ENCODE data around the gene ARID3C.
"Not testable (repeated sequence)": the region's sequence is repeated elsewhere in the genome, so short reads cannot be mapped to it uniquely, and the experiment has no call there.

The ARID3C gene

GRCh38 chr9:34651876-34652601 is 23.2 kb upstream of the ARID3C start, which contains the start of gene IL11RA:
IL11RA (plus strand) TSS chr9:34652185; CDS start chr9:34655218, 3,033 bp downstream.
- DNase-seq (ENCODE audit: low spot score) = peak; percentile 88

- no peak for DNase-seq (ENCODE audit: low spot score)
These were observed 22.5 kb upstream of the ARID3C start for GRCh38 chr9:34651321-34651720.

GRCh38 chr9:34650816-34651215 is 21.9 kb upstream of the ARID3C start:
- DNase-seq (ENCODE audit: low spot score) = no peak

- DNase-seq (ENCODE audit: low spot score) = no peak
These were observed 19.8 kb upstream of the ARID3C start for GRCh38 chr9:34648673-34649072.

- DNase-seq (ENCODE audit: low spot score) = no peak
These were observed 18.8 kb upstream of the ARID3C start for GRCh38 chr9:34647651-34648050.

GRCh38 chr9:34647084-34647403 is 18.2 kb upstream of the ARID3C start:
- no peak for DNase-seq (ENCODE audit: low spot score)

GRCh38 chr9:34646211-34647083 is 17.6 kb upstream of the ARID3C start, which contains the start of gene GALT:
GALT (plus strand) TSS chr9:34646675; CDS start chr9:34646705, 30 bp downstream.
- DNase-seq (ENCODE audit: low spot score) = peak; percentile 95

- DNase-seq (ENCODE audit: low spot score) = no peak
These were observed 16.0 kb upstream of the ARID3C start for GRCh38 chr9:34644766-34645314.

- DNase-seq (ENCODE audit: low spot score) = peak; percentile 87
These were observed 13.8 kb upstream of the ARID3C start for GRCh38 chr9:34642679-34643078.

GRCh38 chr9:34639322-34639721 is 10.5 kb upstream of the ARID3C start:
- not testable (repeated sequence) for DNase-seq (ENCODE audit: low spot score)

GRCh38 chr9:34638138-34638445 is 9.2 kb upstream of the ARID3C start:
- DNase-seq (ENCODE audit: low spot score) = no peak

GRCh38 chr9:34637356-34638137 is 8.7 kb upstream of the ARID3C start, which contains the start of gene SIGMAR1:
SIGMAR1 (minus strand) TSS chr9:34637787; CDS start chr9:34637697, 90 bp downstream.
- peak; percentile 94 for DNase-seq (ENCODE audit: low spot score)

GRCh38 chr9:34636791-34637355 is 8.0 kb upstream of the ARID3C start:
- DNase-seq (ENCODE audit: low spot score) = peak; percentile 45

- no peak for DNase-seq (ENCODE audit: low spot score)
These were observed 6.7 kb upstream of the ARID3C start for GRCh38 chr9:34635556-34635955.

- no peak for DNase-seq (ENCODE audit: low spot score)
These were observed 5.8 kb upstream of the ARID3C start for GRCh38 chr9:34634551-34635248.

GRCh38 chr9:34633851-34634550 is 5.1 kb upstream of the ARID3C start:
- DNase-seq (ENCODE audit: low spot score) = peak; percentile 91

- DNase-seq (ENCODE audit: low spot score) = no peak
These were observed 4.3 kb upstream of the ARID3C start for GRCh38 chr9:34633166-34633565.

GRCh38 chr9:34630402-34631154 is 1.7 kb upstream of the ARID3C start:
- DNase-seq (ENCODE audit: low spot score) = no peak

GRCh38 chr9:34629491-34629808 is 584 bp upstream of the ARID3C start:
- no peak for DNase-seq (ENCODE audit: low spot score)

Data from COLO829 (cell line).